ENCODE measurements around the gene MTNR1A.

- no peak for TF ChIP-seq CTCF (IDR thresholded peaks at IDR 0.05)
- no peak for TF ChIP-seq EP300 (IDR thresholded peaks at IDR 0.05)
- TF ChIP-seq POLR2A (IDR thresholded peaks at IDR 0.05), result no peak
Observed at GRCh38 chr4:186598686-186599085, 43.3 kb upstream of the MTNR1A start.

Measured in ovary (tissue), 3 donors.